DND-41 (cell line): ENCODE data around the gene BNC2.
"Not testable (repeated sequence)": the region's sequence is repeated elsewhere in the genome, so short reads cannot be mapped to it uniquely, and the experiment has no call there.

ENCODE experiments used
- ATAC-seq: fragments of 200-7000 bp; cut with Tn5 transposase; 3 replicates; pipeline ENCODE4 v1.9.1; 2021; ENCODE audit warnings: low read depth; ENCODE audit not compliant: insufficient read depth
- DNase-seq: peaks from one replicate; pipeline ENCODE4 v3.0.0-alpha.2; 2020
- H2AFZ ChIP-seq: 2 replicates; pipeline ENCODE4 v1.6.0; 2012; ENCODE audit warnings: low read depth, low read length
- H3K27ac ChIP-seq: 2 replicates; pipeline ENCODE4 v1.5.1; 2012; ENCODE audit warnings: low read length, inconsistent platforms
- H3K27me3 ChIP-seq: fragments of 200-600 bp; sonication (generic); 2 replicates; pipeline ENCODE4 v1.6.0; 2012; ENCODE audit warnings: low read length, mild to moderate bottlenecking, inconsistent platforms; ENCODE audit not compliant: insufficient read depth, poor library complexity
- H3K36me3 ChIP-seq: 2 replicates; pipeline ENCODE4 v1.5.1; 2012; ENCODE audit warnings: low read length, inconsistent platforms; ENCODE audit not compliant: insufficient read depth
- H3K4me1 ChIP-seq: 2 replicates; pipeline ENCODE4 v1.5.1; 2012; ENCODE audit warnings: mild to moderate bottlenecking, low read length; ENCODE audit not compliant: insufficient read depth
- H3K4me2 ChIP-seq: 2 replicates; pipeline ENCODE4 v1.6.0; 2012; ENCODE audit warnings: mild to moderate bottlenecking, moderate library complexity, low read length, inconsistent platforms; ENCODE audit not compliant: insufficient read depth
- H3K4me3 ChIP-seq, 2 experiments: fragments of 200-600 bp in 1 of 2; shearing (Covaris generic) in 1 of 2; 2 replicates each; pipeline ENCODE4 v1.5.1; 2012 to 2016; ENCODE audit warnings: inconsistent platforms in 2 of 2, low read length in 2 of 2, mild to moderate bottlenecking in 2 of 2, low read depth in 1 of 2, moderate library complexity in 1 of 2
- H3K79me2 ChIP-seq: 2 replicates; pipeline ENCODE4 v1.6.0; 2012; ENCODE audit warnings: low read length, inconsistent platforms; ENCODE audit not compliant: insufficient read depth
- H3K9ac ChIP-seq: 2 replicates; pipeline ENCODE4 v1.6.0; 2012; ENCODE audit warnings: low read depth, mild to moderate bottlenecking, inconsistent platforms, low read length, moderate library complexity
- H3K9me3 ChIP-seq: 2 replicates; pipeline ENCODE4 v1.5.1; 2012; ENCODE audit warnings: low read length, moderate library complexity, mild to moderate bottlenecking, inconsistent platforms; ENCODE audit not compliant: insufficient read depth, severe bottlenecking
- H4K20me1 ChIP-seq: 2 replicates; pipeline ENCODE4 v1.6.0; 2012; ENCODE audit warnings: low read length; ENCODE audit not compliant: insufficient read depth
- CTCF ChIP-seq: IDR thresholded peaks from 2 replicates; pipeline ENCODE4 v1.5.1; 2012; ENCODE audit warnings: borderline replicate concordance, low read length, moderate library complexity, mild to moderate bottlenecking; ENCODE audit not compliant: poor library complexity, severe bottlenecking; ENCODE audit errors: extremely low read depth
- EZH2 ChIP-seq: IDR thresholded peaks from 3 replicates; pipeline ENCODE4 v1.6.1; 2012; ENCODE audit warnings: borderline replicate concordance, low read depth, mild to moderate bottlenecking, moderate library complexity, low read length, inconsistent platforms; ENCODE audit not compliant: severe bottlenecking

Gene BNC2

DNA sequence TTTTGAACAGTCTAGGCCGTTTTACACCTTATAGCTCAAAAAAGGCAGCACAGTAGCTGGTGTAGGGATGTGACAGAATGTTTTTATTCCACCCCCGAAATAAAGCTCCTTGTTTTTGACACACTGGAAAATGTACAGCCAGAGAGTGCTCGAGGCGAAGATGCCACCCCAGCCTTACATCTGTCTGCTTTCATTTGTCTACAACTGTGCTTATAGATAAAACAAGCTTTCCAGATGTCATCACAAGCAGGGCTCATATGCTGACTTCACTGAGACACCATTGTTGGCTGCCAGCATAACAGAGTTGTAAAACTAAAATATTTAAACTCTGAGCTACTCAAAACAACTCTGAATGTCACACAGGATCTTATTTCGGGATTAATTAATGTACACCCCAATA lies 386.3 kb downstream of the BNC2 start:
- no peaks in the 10 kb centered on the region for H3K27me3 ChIP-seq
- no peak overlapping the region for H3K4me2 ChIP-seq
- no peaks in the 10 kb centered on the region for H3K9me3 ChIP-seq
- H2AFZ ChIP-seq, result no peak overlapping the region
- DNase-seq, result no peak
- no peak overlapping the region for H3K9ac ChIP-seq
- ATAC-seq, result no peak
- H3K4me3 ChIP-seq, result no peak overlapping the region
- no peaks in the 10 kb centered on the region for H3K36me3 ChIP-seq
- TF ChIP-seq EZH2, result no peak
- TF ChIP-seq CTCF, result no peak
- no peaks in the 10 kb centered on the region for H3K79me2 ChIP-seq
- no peak overlapping the region for H3K27ac ChIP-seq
- no peaks in the 10 kb centered on the region for H3K4me1 ChIP-seq
- H4K20me1 ChIP-seq, result no peaks in the 10 kb centered on the region

DNA sequence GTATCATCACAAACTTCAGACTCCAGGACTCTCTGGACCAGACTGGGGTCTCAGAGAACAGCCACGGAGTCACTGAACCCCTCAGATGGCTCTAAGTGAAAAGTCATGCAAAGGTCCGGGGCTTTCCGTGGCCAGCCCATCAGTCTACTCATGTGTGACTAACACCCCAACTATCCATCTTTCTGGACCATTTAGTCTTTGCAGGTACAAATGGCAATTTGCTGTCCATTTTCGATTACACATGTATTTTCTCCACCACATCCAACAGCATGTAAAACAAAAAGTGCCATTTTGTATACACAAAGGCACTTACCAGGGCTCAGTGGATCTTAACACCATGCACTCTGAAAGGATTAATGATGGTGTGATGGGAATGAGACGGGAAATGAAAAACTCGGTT lies 387.7 kb downstream of the BNC2 start:
- no peak overlapping the region for H3K27ac ChIP-seq

DNA sequence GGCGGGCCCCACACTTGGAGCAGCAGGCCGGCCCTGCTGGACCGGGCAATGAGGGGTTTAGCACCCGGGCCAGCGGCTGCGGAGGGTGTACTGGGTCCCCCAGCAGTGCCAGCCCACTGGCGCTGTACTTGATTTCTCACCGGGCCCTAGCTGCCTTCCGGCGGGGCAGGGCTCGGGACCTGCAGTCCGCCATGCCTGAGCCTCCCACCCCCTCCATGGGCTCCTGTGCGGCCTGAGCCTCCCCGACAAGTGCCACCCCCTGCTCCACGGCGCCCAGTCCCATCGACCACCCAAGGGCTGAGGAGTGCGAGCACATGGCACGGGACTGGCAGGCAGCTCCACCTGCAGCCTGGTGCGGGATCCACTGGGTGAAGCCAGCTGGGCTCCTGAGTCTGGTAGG lies 389.9 kb downstream of the BNC2 start:
- not testable (repeated sequence) for H4K20me1 ChIP-seq, H3K9me3 ChIP-seq, H3K4me1 ChIP-seq, H3K4me2 ChIP-seq, H3K27me3 ChIP-seq, DNase-seq, H2AFZ ChIP-seq, H3K79me2 ChIP-seq, H3K9ac ChIP-seq, H3K4me3 ChIP-seq, ATAC-seq, H3K27ac ChIP-seq, H3K36me3 ChIP-seq

More for the DNA sequence above, 387.7 kb downstream of the BNC2 start:
- H3K79me2 ChIP-seq, result no peaks in the 10 kb centered on the region
- no peaks in the 10 kb centered on the region for H3K9me3 ChIP-seq
- no peaks in the 10 kb centered on the region for H3K36me3 ChIP-seq
- no peak overlapping the region for H3K4me3 ChIP-seq
- ATAC-seq (no peak), DNase-seq (no peak)
- H4K20me1 ChIP-seq, result no peaks in the 10 kb centered on the region; the same call in 1 of the 2 replicates
- H3K4me1 ChIP-seq, result no peaks in the 10 kb centered on the region
- H3K9ac ChIP-seq, result no peak overlapping the region
- TF ChIP-seq CTCF (no peak), EZH2 (no peak)
- no peak overlapping the region for H2AFZ ChIP-seq
- no peaks in the 10 kb centered on the region for H3K27me3 ChIP-seq
- no peak overlapping the region for H3K4me2 ChIP-seq

- Histone ChIP-seq H3K27ac (no peak overlapping the region), H3K9ac (no peak overlapping the region), H3K36me3 (no peaks in the 10 kb centered on the region), H3K4me2 (no peak overlapping the region), H3K9me3 (no peaks in the 10 kb centered on the region), H3K79me2 (no peaks in the 10 kb centered on the region), H3K27me3 (no peaks in the 10 kb centered on the region), H3K4me3 (no peak overlapping the region), H4K20me1 (no peaks in the 10 kb centered on the region; the same call in 1 of the 2 replicates), H2AFZ (no peak overlapping the region), H3K4me1 (no peaks in the 10 kb centered on the region)
- TF ChIP-seq EZH2 (no peak), CTCF (no peak)
- DNase-seq, result no peak
- ATAC-seq, result no peak
These were observed 394.5 kb downstream of the BNC2 start for GRCh38 chr9:16475996-16476395.
